HFFc6 (cell line): Measurements from ENCODE around the gene TFF1. TPM values are rescaled to one million over a fixed set of nuclear protein-coding genes. Genes with fewer than 3 reads are reported as not detected.

Experiments used
- DNase-seq: peaks from one replicate; pipeline ENCODE4 v3.0.0-alpha.2; 2018
- H3K27ac Mint-ChIP-seq: 2 replicates; pipeline ENCODE4 v1.8.0; 2020; ENCODE audit warnings: mild to moderate bottlenecking, mixed read lengths
- H3K27me3 Mint-ChIP-seq: 2 replicates; pipeline ENCODE4 v1.8.0; 2021; ENCODE audit warnings: mild to moderate bottlenecking, moderate library complexity, mixed read lengths; ENCODE audit not compliant: insufficient read depth
- H3K36me3 Mint-ChIP-seq: 2 replicates; pipeline ENCODE4 v1.8.0; 2021; ENCODE audit warnings: low read depth, mixed read lengths
- H3K4me1 Mint-ChIP-seq: 2 replicates; pipeline ENCODE4 v1.8.0; 2020; ENCODE audit warnings: low read depth, mixed read lengths
- H3K4me3 Mint-ChIP-seq: 2 replicates; pipeline ENCODE4 v1.8.0; 2020; ENCODE audit warnings: mild to moderate bottlenecking, moderate library complexity, mixed read lengths
- H3K9me3 Mint-ChIP-seq: 2 replicates; pipeline ENCODE4 v1.8.0; 2020; ENCODE audit warnings: mild to moderate bottlenecking, mixed read lengths
- total RNA-seq, 6 experiments: library from RNA; stranded (reverse); fragmentation: NEBNext Ultra II Directional; extraction: Animal tissue kit (Norgen Biotek cat#: 25700); gene quantifications; 2 replicates in 1 of 6; 3 replicates in 5 of 6; pipeline ENCODE4 v1.2.3, GENCODE V29; 2021
- TF ChIP-seq, protein P1 (sequence below): fragments of 200-600 bp; sonication (generic); IDR thresholded peaks from 2 replicates; pipeline ENCODE4 v1.5.0; 2021; ENCODE audit warnings: antibody characterized with exemption, mild to moderate bottlenecking

The TFF1 gene
- total RNA-seq, 6 experiments from 2014 or later: not detected

DNA sequence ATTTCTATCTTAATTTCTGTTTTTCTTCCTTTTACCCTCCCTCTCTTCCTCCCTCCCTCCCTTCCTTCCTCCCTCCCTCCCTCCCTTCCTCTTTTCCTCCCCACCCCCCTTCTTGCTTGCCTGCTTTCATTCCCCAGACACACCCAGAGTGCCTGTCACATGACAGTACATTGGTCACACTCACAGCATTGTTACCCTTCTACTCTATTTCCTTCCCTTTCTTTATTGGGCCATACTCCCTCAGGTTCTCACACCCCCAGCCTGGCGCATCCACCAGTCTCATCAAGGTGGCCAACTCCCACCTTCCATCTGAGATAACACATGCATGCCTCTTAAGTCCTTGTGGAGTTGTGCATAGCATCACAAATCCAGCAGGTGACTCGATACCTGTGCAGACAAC is 18.7 kb upstream of the TFF1 start:
- Mint-ChIP-seq H3K27ac (no peak overlapping the region), H3K27me3 (no peaks in the 10 kb centered on the region; the same call in 1 of the 2 replicates), H3K36me3 (peaks cover 15% of the 10 kb centered on the region; the same call in 1 of the 2 replicates), H3K4me1 (no peaks in the 10 kb centered on the region), H3K9me3 (peaks cover 77% of the 10 kb centered on the region), H3K4me3 (no peak overlapping the region)
- TF ChIP-seq, protein P1, sequence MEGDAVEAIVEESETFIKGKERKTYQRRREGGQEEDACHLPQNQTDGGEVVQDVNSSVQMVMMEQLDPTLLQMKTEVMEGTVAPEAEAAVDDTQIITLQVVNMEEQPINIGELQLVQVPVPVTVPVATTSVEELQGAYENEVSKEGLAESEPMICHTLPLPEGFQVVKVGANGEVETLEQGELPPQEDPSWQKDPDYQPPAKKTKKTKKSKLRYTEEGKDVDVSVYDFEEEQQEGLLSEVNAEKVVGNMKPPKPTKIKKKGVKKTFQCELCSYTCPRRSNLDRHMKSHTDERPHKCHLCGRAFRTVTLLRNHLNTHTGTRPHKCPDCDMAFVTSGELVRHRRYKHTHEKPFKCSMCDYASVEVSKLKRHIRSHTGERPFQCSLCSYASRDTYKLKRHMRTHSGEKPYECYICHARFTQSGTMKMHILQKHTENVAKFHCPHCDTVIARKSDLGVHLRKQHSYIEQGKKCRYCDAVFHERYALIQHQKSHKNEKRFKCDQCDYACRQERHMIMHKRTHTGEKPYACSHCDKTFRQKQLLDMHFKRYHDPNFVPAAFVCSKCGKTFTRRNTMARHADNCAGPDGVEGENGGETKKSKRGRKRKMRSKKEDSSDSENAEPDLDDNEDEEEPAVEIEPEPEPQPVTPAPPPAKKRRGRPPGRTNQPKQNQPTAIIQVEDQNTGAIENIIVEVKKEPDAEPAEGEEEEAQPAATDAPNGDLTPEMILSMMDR: no peak
- no peak for DNase-seq

DNA sequence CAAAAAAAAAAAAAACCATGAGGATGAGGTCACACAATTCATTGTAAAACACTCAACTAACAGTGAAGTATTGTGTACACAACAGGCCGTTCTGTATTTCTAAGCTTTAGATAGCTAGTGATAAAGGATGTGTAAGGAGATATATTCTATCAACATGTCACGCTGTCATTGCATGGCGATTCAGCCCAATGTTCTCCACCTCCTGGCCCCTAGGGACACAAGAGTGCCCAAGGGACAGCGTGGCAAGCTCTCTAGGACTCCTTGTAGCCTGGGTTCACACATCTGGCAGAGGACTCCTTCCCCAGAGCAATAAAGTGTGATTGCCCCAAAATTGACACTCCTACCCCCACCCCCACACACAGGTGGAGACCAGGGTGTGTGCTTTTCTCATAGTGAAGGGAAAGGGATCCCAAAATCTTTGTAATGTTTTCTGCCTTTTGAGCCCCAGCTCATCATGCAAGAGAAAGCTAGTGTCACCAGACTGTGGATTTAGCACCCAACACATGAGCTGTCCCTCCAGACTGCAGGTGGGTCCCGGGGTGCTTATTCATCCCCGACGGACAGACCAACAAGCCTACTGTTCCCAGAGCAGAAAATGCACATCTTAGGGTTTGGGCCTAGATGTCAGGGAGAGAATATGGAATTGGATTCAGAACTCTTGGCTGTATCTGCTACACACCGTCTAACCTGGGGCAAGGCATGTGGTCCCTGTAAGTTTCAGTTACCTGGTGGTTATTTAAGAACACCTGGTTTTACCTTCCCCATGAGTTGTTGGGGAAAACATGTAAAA is 18.0 kb upstream of the TFF1 start:
- H3K36me3 Mint-ChIP-seq: peaks cover 11% of the 10 kb centered on the region; the same call in 1 of the 2 replicates
- no peaks in the 10 kb centered on the region for H3K4me1 Mint-ChIP-seq
- H3K9me3 Mint-ChIP-seq: peaks cover 77% of the 10 kb centered on the region
- no peak for DNase-seq
- no peak overlapping the region for H3K4me3 Mint-ChIP-seq
- no peak overlapping the region for H3K27ac Mint-ChIP-seq
- TF ChIP-seq, protein P1: no peak
- H3K27me3 Mint-ChIP-seq: no peaks in the 10 kb centered on the region; the same call in 1 of the 2 replicates

DNA sequence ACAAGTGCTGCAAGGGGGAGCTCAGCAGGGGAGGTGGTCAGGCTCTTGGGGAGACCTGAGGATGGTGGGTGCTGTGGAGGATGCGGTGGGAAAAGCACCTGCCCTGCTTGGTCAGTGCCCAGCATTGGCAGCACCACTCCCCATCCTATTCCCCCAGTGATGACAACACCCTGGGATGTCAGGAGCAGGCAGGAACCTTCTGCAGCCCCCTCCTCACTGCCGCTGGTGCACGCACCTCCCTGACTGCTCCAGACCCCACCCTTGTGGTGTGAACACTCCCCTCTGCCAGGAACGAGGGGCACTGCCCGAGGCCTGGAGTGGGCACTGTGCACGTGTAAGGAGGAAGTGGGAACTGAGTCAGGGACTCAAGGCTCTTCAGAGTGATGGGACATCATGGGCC is 17.0 kb upstream of the TFF1 start:
- Mint-ChIP-seq H3K4me3 (no peak overlapping the region), H3K9me3 (peaks cover 74% of the 10 kb centered on the region), H3K27ac (no peak overlapping the region), H3K27me3 (no peaks in the 10 kb centered on the region; the same call in 1 of the 2 replicates), H3K4me1 (no peaks in the 10 kb centered on the region), H3K36me3 (0 out of 2 replicates have a peak, but pooled peaks cover 4% of the 10 kb centered on the region)
- no peak for DNase-seq
- TF ChIP-seq, protein P1: no peak

DNA sequence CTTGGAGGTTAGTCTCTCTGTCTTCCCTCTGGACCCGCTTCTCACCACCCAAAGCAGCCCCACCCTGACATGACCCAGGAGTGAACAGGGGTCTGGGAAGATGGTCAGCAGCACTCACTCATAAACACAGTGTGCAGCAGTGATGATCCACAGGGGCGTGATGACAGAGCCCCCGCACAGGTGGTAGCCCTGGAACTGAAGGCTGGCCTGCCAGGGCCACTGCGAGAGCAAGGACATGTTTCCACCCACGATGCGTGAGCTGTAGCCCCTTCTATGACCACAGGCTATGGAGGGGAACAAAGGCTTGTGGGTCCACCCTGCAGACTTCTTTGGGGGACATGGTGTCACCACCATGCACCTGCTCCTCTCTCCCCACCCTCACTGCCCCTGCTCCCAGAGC is 16.6 kb upstream of the TFF1 start:
- no peak overlapping the region for H3K27ac Mint-ChIP-seq
- no peak overlapping the region for H3K4me3 Mint-ChIP-seq
- 0 out of 2 replicates have a peak, but pooled peaks cover 4% of the 10 kb centered on the region for H3K36me3 Mint-ChIP-seq
- no peaks in the 10 kb centered on the region; the same call in 1 of the 2 replicates for H3K27me3 Mint-ChIP-seq
- H3K4me1 Mint-ChIP-seq: no peaks in the 10 kb centered on the region
- DNase-seq: no peak
- TF ChIP-seq, protein P1: no peak
- peaks cover 71% of the 10 kb centered on the region for H3K9me3 Mint-ChIP-seq

DNA sequence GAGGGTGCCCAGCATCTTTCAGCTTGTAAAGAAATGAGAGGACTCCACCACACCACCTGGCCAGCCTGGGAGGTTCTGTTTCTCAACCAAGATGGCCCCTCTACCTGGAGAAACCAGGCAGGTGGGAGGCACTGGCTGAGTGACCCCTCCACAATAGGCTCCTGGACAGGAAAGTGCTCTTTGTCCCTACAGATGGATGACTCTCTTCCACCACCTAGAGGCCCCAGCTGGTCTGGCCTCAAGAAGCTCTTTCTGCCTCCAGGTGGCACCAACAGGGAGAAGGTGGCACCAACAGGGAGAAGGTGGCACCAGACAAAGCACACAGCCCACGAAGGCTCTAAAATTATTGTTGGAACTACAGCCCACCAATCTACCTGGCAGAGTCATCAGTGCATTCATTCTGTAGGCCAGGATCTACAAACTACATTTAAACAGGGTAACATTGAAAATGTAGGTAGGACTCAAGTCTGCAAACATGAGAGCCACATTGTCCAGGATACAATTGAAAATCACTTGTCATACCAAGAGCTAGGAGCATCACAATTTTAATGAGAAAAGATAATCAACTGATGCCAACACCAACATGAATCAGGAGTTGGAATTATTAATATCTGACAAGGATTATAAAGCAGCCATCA is 15.1 kb upstream of the TFF1 start:
- Mint-ChIP-seq H3K4me1 (no peaks in the 10 kb centered on the region), H3K4me3 (no peak overlapping the region), H3K27me3 (no peaks in the 10 kb centered on the region), H3K9me3 (peaks cover 68% of the 10 kb centered on the region), H3K27ac (no peak overlapping the region), H3K36me3 (peaks cover 8% of the 10 kb centered on the region; the same call in 1 of the 2 replicates)
- TF ChIP-seq, protein P1: peak; percentile 53; the same call in 1 of the 2 replicates
- DNase-seq: no peak
